Glomerular endothelial cell (primary cell): ENCODE data around the gene GDPD5. TPM values are rescaled to one million over a fixed set of nuclear protein-coding genes. Genes with fewer than 3 reads are reported as not detected.

Experiments used
- DNase-seq: peaks from one replicate; pipeline ENCODE4 v3.0.0-alpha.2; 2011; ENCODE audit warnings: low read depth, low spot score; ENCODE audit errors: extremely low read depth
- total RNA-seq: library from RNA; depleted of rRNA; stranded (reverse); fragments of >200 nt; gene quantifications from 2 replicates; pipeline ENCODE4 v1.2.3, GENCODE V29; 2015

GDPD5 gene
- 34.6 and 90.1 TPM in 2 replicates for total RNA-seq

- DNase-seq, result no peak
Observed at GRCh38 chr11:75525433-75526191, at the start of gene GDPD5. TSS of gene GDPD5 (minus strand) at chr11:75525941. CDS start at chr11:75477735, 48,206 bp downstream.

- DNase-seq, result no peak
Observed at GRCh38 chr11:75574698-75575602, 49.2 kb upstream of the GDPD5 start.

- no peak for DNase-seq
Observed at GRCh38 chr11:75572744-75573143, 47.0 kb upstream of the GDPD5 start.

- no peak for DNase-seq
Observed at GRCh38 chr11:75571625-75572024, 45.9 kb upstream of the GDPD5 start.

GRCh38 chr11:75570559-75571139 lies 44.9 kb upstream of the GDPD5 start:
- no peak for DNase-seq

GRCh38 chr11:75568616-75569219 lies 43.0 kb upstream of the GDPD5 start:
- DNase-seq, result no peak

- no peak for DNase-seq
Observed at GRCh38 chr11:75567971-75568370, 42.2 kb upstream of the GDPD5 start.

- no peak for DNase-seq
Observed at GRCh38 chr11:75566763-75567279, 41.1 kb upstream of the GDPD5 start.

GRCh38 chr11:75565916-75566762 lies 40.4 kb upstream of the GDPD5 start:
- no peak for DNase-seq

GRCh38 chr11:75565221-75565814 lies 39.6 kb upstream of the GDPD5 start:
- no peak for DNase-seq

GRCh38 chr11:75563978-75564552 lies 38.3 kb upstream of the GDPD5 start:
- no peak for DNase-seq

GRCh38 chr11:75563501-75563977 lies 37.8 kb upstream of the GDPD5 start:
- DNase-seq, result no peak

- no peak for DNase-seq
Observed at GRCh38 chr11:75562836-75563484, 37.2 kb upstream of the GDPD5 start.

GRCh38 chr11:75562048-75562835 lies 36.5 kb upstream of the GDPD5 start, which contains the start of gene SERPINH1:
TSS of gene SERPINH1 (plus strand) at chr11:75562253. CDS start at chr11:75566350, 4,097 bp downstream.
- no peak for DNase-seq

- DNase-seq, result no peak
Observed at GRCh38 chr11:75561426-75562047, 35.8 kb upstream of the GDPD5 start.

- no peak for DNase-seq
Observed at GRCh38 chr11:75560644-75561043, 34.9 kb upstream of the GDPD5 start.
